Stomach (tissue), 9 donors: Measurements from ENCODE around the gene PRKG1. TPM values are rescaled to one million over a fixed set of nuclear protein-coding genes. Genes with fewer than 3 reads are reported as not detected.
A peak's percentile ranks its signal among the peaks of the same experiment; 100 is the strongest.

ENCODE experiments used
- DNase-seq, 2 donors: peaks; one replicate each; pipeline versions ENCODE4 v3.0.0 to v3.0.0-alpha.2; 2013 to 2019
- H3K27ac ChIP-seq, 5 donors: fragments of 200-600 bp in 4 of 5; sonication (generic) in 4 of 5; one replicate each; pipeline ENCODE4 v1.5.1; 2013 to 2019; ENCODE audit warnings: mild to moderate bottlenecking in 1 of 5, moderate library complexity in 1 of 5
- H3K27me3 ChIP-seq, 3 donors: fragments of 200-600 bp; sonication (generic); one replicate each; pipeline ENCODE4 v1.5.1; 2017 to 2019; ENCODE audit warnings: mixed run types in 1 of 3
- H3K36me3 ChIP-seq, 4 donors: fragments of 200-600 bp; sonication (generic); 1 replicate in 3 of 4; 2 replicates in 1 of 4; pipeline ENCODE4 v1.5.1; 2016 to 2019
- H3K4me1 ChIP-seq, 4 donors: fragments of 200-600 bp; sonication (generic); one replicate each; pipeline ENCODE4 v1.5.1; 2016 to 2019
- H3K4me3 ChIP-seq, 4 donors: fragments of 200-600 bp; sonication (generic) in 3 of 4; one replicate each; pipeline ENCODE4 v1.5.1; 2016 to 2019; ENCODE audit warnings: mild to moderate bottlenecking in 1 of 4
- H3K9me3 ChIP-seq, 4 donors: fragments of 200-600 bp; sonication (generic); one replicate each; pipeline ENCODE4 v1.5.1; 2016 to 2019
- CTCF ChIP-seq, 7 experiments: fragments of 450-650 bp in 4 of 7; fragments of 200-600 bp in 3 of 7; sonication (generic) in 3 of 7; IDR thresholded peaks; one replicate each; pipeline ENCODE4 v1.5.1; 2016 to 2019; ENCODE audit warnings: antibody characterized with exemption in 7 of 7, control low read depth in 2 of 7, mild to moderate bottlenecking in 1 of 7
- EP300 ChIP-seq: sonication (generic); formaldehyde crosslinking; IDR thresholded peaks from one replicate; pipeline ENCODE4 v1.6.1; 2017; ENCODE audit warnings: antibody characterized with exemption
- POLR2A ChIP-seq, 4 donors: fragments of 450-650 bp; IDR thresholded peaks; one replicate each; pipeline ENCODE4 v1.6.1; 2016; ENCODE audit warnings: antibody characterized with exemption in 4 of 4, control low read depth in 2 of 4, mild to moderate bottlenecking in 1 of 4, moderate library complexity in 1 of 4
- POLR2AphosphoS5 ChIP-seq, 3 donors: sonication (generic); formaldehyde crosslinking; IDR thresholded peaks; one replicate each; pipeline ENCODE4 v1.6.1; 2016; ENCODE audit warnings: antibody characterized with exemption in 3 of 3
- WGBS, 5 donors: extraction: QIAGEN DNeasy Blood & Tissue Kit in 3 of 5; methylation state at CpG; one replicate each; pipeline versions ENCODE4 v1.1.5 to v1.1.7; 2013 to 2018; 5-methylcytosine and 5-hydroxymethylcytosine counted together
- intact Hi-C: fragments of 100-400 bp; cut with DNase I; formaldehyde crosslinking; loops from one replicate; pipeline ENCODE4 v1.15.1; 2023; ENCODE audit warnings: low total_unique reads
- polyA plus RNA-seq, 3 donors: library from polyadenylated mRNA; stranded (reverse); fragments of 200-250 nt; gene quantifications; one replicate each; pipeline ENCODE4 v1.2.3, GENCODE V29; 2013
- total RNA-seq, 5 donors: library from RNA; depleted of rRNA; stranded (reverse); fragments of >200 nt; gene quantifications; one replicate each; pipeline versions ENCODE4 v1.1.0 to v1.2.3, GENCODE V29; 2014 to 2016
- donor health status: healthy with polysubstance abuse.
- donor health status: Bipolar disorder and iron deficiency.
- donor health status: healthy.

Gene PRKG1
- total and polyA plus RNA-seq, 8 donors, result 1.5 to 89.2 (median 14.3) TPM

- peak in 1 of 2 donors; percentile 37 for DNase-seq
- H3K4me3 ChIP-seq, result no peak overlapping the region
- H3K4me1 ChIP-seq, result peaks cover 0 to 17% (median 0%) of the 10 kb centered on the region in 4 donors
- H3K9me3 ChIP-seq, result no peaks in the 10 kb centered on the region
- 59 to 72% (median 70%) methylated on average over 4 of the region's 4 CpGs for WGBS, 5 donors
- intact Hi-C loops, result no loop called here
- H3K27me3 ChIP-seq, result no peaks in the 10 kb centered on the region
- H3K36me3 ChIP-seq, result no peaks in the 10 kb centered on the region
- no peak for TF ChIP-seq POLR2A (IDR thresholded peaks at IDR 0.05)
- TF ChIP-seq EP300, result no peak
- H3K27ac ChIP-seq, result no peak overlapping the region
Measured at GRCh38 chr10:51530541-51530940, 456.3 kb downstream of the PRKG1 start.

GRCh38 chr10:51532044-51532443, 457.8 kb downstream of the PRKG1 start:
- DNase-seq, result no peak
- WGBS, 5 donors, result 86 to 91% (median 89%) methylated on average over 4 of the region's 4 CpGs
- TF ChIP-seq EP300, result no peak
- no peak for TF ChIP-seq POLR2AphosphoS5 (IDR thresholded peaks at IDR 0.05)
- TF ChIP-seq POLR2A (IDR thresholded peaks at IDR 0.05), result no peak
- TF ChIP-seq CTCF (IDR thresholded peaks at IDR 0.05), result no peak
- H3K27ac ChIP-seq, result no peak overlapping the region
- no peak overlapping the region for H3K4me3 ChIP-seq
- no peaks in the 10 kb centered on the region for H3K9me3 ChIP-seq
- peaks cover 0 to 15% (median 0%) of the 10 kb centered on the region in 4 donors for H3K4me1 ChIP-seq
- H3K27me3 ChIP-seq, result no peaks in the 10 kb centered on the region
- intact Hi-C loops, result no loop called here
- no peaks in the 10 kb centered on the region for H3K36me3 ChIP-seq

GRCh38 chr10:51542853-51543252, 468.6 kb downstream of the PRKG1 start:
- no peaks in the 10 kb centered on the region for H3K27me3 ChIP-seq
- DNase-seq, result no peak
- no peaks in the 10 kb centered on the region for H3K4me1 ChIP-seq
- H3K36me3 ChIP-seq, result no peaks in the 10 kb centered on the region
- 67 to 76% (median 70%) methylated on average over 5 of the region's 5 CpGs for WGBS, 5 donors
- H3K27ac ChIP-seq, result no peak overlapping the region
- intact Hi-C loops, result no loop called here
- no peaks in the 10 kb centered on the region for H3K9me3 ChIP-seq
- H3K4me3 ChIP-seq, result no peak overlapping the region
- TF ChIP-seq EP300 (no peak), POLR2A (IDR thresholded peaks at IDR 0.05) (no peak), CTCF (IDR thresholded peaks at IDR 0.05) (no peak), POLR2AphosphoS5 (IDR thresholded peaks at IDR 0.05) (no peak)

- H3K27ac ChIP-seq, result no peak overlapping the region
- intact Hi-C loops, result no loop called here
Measured at GRCh38 chr10:51544933-51545332, 470.6 kb downstream of the PRKG1 start.

More at GRCh38 chr10:51544933-51545332, 470.6 kb downstream of the PRKG1 start:
- no peaks in the 10 kb centered on the region for H3K9me3 ChIP-seq
- H3K36me3 ChIP-seq, result no peaks in the 10 kb centered on the region
- no peak overlapping the region for H3K4me3 ChIP-seq
- TF ChIP-seq POLR2AphosphoS5 (IDR thresholded peaks at IDR 0.05) (no peak), EP300 (no peak), POLR2A (IDR thresholded peaks at IDR 0.05) (no peak), CTCF (IDR thresholded peaks at IDR 0.05) (no peak)
- 53 to 70% (median 61%) methylated on average over 1 of the region's 1 CpG for WGBS, 5 donors
- no peaks in the 10 kb centered on the region for H3K27me3 ChIP-seq
- H3K4me1 ChIP-seq, result no peaks in the 10 kb centered on the region
- no peak for DNase-seq
